ENCODE measurements around the gene KRT80.

Gene KRT80

DNA sequence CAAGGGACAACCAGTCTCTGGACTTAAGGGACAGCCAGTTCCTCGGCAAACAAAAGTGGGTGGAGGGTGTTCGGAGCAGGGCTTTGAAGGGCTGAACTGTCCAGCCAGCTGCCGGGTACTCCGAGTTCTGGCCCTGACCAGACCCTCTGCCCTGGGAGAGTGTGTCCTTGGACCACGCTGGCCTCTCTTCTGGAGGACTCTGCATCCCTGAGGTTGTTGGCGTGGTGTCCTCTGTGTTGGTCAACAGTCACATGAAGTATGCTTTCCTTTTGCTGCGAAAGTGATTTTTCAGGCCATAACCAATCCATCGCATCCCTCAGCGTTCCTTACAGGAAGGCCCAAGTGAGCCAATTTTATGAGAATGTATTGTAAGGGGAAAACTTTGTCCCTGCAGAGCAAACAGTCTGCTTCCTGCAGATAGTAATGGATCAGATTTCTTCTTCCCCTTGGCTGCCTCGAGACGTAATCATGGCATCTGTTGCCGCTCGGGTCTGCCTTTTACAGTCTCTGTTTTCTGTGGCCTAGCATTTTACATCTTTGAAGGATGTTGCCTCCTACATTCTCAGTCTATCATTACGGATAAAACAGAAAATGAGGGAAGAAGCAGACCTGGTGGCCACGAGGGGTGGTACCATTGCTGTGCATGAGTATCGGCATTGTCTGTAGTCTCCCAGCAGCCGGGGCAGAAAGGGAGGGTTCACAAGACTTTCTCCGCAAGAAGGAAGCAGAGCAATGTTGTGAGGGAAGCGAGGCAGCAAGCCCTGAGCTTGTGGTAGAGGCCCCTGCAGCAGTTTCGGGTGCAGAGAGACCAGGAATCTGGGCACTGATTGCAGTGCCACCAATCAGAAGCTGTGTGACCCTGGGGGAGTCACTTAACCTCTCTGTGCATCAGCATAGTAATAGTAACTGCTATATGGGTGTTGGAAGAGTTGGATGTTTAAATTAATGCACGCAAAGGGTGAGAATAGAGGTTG lies 64.9 kb downstream of the KRT80 start:
- DNase-seq = no peak

DNA sequence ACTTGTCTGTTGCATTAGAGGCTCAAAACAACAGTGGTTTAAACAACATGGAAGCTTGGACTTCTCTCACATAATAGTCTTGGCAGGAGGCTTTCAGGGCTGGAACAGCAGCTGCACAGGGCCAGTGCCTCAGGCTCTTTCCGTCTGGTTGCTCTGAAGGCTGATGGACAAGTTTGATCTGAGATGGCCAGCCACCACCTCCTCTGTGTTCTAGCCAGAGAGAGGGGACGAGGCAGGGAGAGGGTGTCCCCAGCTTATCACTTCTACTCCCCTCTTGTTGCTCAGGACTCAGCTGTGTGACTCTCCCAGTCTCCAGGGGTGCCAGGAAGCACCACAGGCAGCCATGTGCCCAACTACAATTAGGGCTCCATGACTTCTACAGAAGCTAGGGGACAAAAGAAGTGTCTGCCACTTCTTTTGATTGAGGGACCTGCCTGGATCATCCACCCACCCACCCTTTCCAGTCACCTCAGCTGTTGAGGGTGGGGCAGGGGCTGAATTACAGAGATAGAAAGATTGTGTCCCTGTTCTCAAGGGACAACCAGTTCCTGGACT lies 65.7 kb downstream of the KRT80 start:
- no peak for DNase-seq

DNA sequence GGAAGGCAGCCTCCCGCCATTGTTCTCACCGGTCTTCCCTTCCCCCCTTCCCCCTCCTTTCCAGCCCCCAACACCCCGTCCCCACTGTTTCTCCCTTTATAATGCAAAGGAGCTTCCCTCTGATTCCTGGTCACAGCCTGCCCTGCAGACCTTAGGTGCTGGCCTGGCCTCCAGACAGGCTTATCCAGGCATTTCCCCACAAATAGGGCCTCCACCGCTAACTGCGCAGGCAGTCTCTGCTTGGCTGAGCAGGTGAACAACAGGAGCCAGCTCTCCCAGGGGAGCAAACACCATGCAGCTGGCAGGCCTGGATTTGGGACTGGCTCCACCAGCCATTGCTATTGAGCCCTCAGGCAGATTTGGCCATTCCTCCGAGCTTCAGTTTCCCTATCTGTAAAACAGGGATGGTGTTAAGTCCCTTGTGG lies 66.3 kb downstream of the KRT80 start:
- DNase-seq = no peak

DNA sequence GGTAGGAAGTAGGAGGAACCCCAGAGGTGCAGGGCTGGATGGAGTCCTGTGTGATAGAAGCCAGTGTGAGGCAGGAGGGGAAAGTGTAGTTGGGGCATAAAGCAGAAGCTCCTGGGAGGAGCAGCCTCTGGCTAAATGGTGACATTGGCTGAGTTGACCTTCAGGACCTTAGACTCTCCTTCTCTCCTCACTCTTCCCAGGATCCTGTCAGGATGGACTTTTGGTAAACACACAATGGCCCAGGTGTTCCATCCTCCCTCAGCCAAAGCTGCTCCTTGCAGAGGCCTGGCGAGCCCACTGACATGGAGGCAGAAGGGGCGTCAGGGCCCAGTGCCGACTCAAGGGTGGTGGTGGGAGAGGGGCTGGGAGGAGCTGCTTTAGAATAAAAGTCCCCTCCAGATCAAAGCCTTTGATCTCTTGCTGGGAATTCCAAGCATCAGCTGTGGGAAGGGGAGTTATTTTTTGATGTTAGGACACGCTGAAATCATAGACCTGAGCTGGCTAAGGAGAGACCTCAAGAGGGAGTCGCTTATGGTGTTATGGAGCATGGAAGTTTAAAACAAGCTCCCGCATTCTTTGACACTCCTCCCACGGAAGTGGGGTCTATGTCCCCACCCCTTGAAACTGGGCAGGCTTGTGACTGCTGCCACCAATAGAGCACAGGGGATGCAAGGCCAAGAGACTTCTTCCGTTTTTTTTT lies 68.2 kb downstream of the KRT80 start:
- no peak for DNase-seq

DNA sequence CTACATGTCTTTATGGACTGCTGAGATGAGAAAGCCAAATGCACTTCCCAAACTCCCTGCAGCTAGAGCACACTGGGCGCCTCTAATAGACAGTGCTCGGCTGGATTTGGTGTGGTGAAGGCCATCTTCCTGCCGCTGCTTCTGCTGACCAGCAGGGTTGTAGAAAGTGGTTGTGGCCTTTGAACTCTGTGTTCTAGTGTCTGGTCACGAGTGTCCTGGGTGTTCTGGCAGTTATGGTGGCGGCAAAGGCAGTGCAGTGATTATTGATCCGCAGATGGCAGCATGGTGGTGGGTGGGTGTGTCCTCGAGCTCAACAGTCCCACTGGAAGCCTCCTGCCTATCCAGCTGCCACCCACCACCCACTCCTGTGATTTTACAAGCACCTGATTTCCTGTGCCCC lies 68.9 kb downstream of the KRT80 start:
- DNase-seq = no peak

DNA sequence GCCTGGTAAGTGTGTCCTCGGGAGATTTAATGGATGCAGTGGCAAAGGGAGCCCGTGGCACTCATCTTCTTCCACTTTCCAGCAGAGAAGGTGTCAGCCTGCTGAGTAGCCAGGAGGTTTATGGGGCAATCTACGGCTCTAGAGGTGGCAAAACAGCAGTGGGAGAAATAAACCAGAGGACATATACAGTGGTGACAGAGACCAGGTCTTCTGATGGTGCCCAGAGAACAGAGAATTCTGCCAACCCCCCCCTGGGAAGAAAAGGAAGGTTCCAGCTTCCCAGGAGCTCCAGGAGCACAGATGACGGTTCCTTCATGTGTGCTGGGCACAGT lies 69.3 kb downstream of the KRT80 start:
- no peak for DNase-seq

DNA sequence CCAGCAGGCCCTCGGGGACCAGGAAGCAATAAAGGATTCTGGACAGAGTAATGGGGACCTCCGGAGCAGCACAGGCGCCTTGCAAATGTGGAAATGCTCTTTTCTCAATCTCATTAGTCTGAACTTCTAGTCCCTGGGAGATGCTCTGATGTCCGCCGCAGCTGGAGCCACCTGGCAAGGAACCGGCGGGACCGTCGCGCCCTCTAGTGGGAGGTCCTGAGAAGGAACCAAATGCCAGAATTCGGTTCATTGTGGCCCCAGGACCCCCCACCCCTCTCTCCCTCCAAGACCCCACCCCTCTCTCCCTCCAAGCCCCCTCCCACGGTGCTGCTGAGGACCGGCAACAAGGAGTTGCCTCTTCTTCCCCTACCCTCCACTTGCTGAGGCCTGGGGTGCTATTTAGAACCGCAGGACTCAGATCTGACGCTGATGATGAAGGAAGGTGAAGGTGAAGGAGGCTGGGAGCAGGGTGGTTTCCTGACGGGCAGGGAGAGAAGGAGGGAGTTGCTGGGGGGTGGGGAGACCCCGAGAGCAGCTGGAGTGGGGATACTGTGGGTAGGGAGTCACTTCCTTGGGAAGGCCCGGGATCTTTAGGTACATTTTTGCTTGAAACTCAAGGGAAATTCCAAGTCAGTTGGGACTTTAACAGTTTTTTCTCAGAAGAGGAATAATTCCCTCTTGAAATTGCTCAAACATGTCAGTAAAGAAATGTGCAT lies 69.8 kb downstream of the KRT80 start:
- no peak for DNase-seq

DNA sequence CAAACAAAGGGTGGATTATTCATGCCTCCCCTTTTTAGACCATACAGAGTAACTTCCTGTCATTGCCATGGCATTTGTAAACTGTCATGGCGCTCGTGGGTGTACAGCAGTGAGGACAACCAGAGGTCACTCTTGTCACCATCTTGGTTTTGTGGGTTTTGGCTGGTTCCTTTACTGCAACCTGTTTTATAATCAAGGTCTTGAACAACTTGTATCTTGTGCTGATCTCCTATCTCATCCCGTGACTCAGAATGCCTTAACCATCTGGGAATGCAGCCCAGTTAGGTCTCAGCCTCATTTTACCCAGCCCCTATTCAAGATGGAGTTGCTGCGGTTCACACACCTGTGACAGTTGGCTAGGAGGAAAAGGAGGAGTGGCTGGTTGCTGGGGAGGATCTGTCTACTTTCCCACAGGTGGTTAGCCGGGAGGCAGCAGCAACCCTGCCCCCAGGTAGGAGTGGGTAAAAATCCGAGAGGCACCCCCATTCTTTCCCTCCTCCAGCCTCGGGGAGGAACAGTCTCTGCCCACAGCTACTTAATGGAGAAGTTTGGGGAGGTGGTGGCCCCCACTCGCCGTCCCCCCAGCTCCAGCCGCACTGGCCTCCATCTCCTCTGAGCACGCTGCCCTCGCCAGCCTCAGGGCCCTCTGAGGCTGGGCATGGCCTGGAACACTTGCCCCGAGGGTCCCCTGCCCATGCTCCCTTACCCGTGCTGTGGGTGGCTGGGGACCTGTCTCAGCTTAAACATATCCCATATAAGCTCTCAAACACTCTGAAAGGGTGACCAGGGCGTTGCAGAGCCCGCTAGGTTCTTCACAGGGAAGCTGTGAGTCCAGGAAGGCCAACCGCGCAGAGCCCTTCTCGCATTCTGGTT lies 70.6 kb downstream of the KRT80 start:
- no peak for DNase-seq

DNA sequence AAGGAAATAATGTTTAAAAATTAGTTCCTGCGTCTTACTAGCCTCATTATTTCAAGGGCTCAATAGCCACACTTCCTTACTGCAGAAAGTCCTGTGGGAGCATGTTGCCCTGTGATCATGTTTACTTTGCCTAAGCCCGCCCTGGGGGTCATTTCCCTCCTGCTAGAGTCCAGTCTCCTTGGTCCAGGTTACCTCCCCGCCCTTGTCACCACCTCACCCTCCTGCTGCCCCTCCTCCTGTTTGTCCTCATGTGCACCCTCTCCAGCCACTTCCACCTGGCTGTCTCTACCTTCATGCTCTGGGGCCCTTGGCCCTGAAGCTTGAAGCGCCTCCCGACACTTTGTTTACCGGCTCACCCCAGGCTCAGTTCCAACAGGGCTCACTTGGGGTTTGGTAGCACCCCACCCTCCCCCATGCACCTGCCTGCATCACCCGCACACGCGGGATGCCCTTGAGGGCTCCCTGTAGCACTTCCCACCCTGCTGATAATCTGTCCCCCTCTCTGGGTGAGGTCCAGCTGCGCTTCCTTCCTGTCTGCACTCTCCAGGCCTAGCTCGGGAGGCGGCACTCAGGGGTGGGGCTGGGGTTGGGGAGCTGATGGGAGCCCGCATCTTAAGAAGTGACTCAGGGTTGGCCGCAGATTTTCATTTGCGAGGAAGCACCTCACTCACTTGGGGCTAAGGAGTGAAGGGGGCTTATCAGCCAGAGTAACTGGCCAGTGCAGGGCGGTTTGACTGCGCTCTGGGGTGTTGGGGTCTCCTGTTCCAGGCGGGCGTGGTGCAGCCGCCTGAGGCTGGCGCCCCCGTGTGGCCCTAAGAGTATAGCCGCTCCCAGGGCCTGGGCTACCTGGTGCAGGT lies 72.2 kb downstream of the KRT80 start:
- no peak for DNase-seq

Measured in NCI-H1436 treated with DMSO at 0.1 percent for 48 hours (cell line).